ENCODE data around the gene MANBA. TPM values are rescaled to one million over a fixed set of nuclear protein-coding genes. Genes with fewer than 3 reads are reported as not detected.
"Not testable (repeated sequence)": the region's sequence is repeated elsewhere in the genome, so short reads cannot be mapped to it uniquely, and the experiment has no call there.

Gene MANBA
- total RNA-seq, 1 experiment from 2014 or later = 13.6 TPM

DNA sequence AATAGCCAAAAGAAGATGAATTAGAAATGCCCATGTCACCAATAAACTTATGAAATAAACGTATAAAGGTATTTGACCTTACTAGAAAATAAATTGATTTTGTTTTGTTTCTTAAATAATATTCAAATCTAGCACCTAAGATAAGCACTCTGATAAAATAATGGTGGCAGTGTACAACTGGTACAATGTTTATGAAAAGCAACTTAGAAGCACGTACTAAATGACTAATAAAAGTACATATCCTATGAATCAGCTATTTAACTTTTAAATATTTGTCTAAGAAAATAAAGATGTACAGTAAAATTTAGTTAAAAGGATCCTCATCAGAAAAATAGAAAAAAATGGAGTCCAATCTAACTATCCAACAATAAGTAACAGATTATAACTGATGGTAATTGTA, 6.7 kb downstream of the MANBA start:
- intact Hi-C loops (cut with micrococcal nuclease; ENCODE audit: unreplicated experiment) = no loop called here
- no peak overlapping the region for H3K27ac Mint-ChIP-seq (ENCODE audit: unreplicated experiment)
- H3K36me3 Mint-ChIP-seq (ENCODE audit: insufficient read depth, unreplicated experiment) = no peaks in the 10 kb centered on the region
- peaks cover 14% of the 10 kb centered on the region for H3K4me1 Mint-ChIP-seq (ENCODE audit: low read depth, unreplicated experiment)
- H3K4me3 Mint-ChIP-seq (ENCODE audit: low read depth, unreplicated experiment) = no peak overlapping the region
- CTCF ChIA-PET = no interaction called here
- H3K9me3 Mint-ChIP-seq (ENCODE audit: low read depth, unreplicated experiment) = no peaks in the 10 kb centered on the region
- TF ChIP-seq, protein P1, sequence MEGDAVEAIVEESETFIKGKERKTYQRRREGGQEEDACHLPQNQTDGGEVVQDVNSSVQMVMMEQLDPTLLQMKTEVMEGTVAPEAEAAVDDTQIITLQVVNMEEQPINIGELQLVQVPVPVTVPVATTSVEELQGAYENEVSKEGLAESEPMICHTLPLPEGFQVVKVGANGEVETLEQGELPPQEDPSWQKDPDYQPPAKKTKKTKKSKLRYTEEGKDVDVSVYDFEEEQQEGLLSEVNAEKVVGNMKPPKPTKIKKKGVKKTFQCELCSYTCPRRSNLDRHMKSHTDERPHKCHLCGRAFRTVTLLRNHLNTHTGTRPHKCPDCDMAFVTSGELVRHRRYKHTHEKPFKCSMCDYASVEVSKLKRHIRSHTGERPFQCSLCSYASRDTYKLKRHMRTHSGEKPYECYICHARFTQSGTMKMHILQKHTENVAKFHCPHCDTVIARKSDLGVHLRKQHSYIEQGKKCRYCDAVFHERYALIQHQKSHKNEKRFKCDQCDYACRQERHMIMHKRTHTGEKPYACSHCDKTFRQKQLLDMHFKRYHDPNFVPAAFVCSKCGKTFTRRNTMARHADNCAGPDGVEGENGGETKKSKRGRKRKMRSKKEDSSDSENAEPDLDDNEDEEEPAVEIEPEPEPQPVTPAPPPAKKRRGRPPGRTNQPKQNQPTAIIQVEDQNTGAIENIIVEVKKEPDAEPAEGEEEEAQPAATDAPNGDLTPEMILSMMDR (IDR thresholded peaks at IDR 0.05; ENCODE audit: unreplicated experiment) = no peak
- no peaks in the 10 kb centered on the region for H3K27me3 Mint-ChIP-seq (ENCODE audit: unreplicated experiment)
- BruUV-seq (replicated peaks) = no TSS peak
- DNase-seq = no peak

DNA sequence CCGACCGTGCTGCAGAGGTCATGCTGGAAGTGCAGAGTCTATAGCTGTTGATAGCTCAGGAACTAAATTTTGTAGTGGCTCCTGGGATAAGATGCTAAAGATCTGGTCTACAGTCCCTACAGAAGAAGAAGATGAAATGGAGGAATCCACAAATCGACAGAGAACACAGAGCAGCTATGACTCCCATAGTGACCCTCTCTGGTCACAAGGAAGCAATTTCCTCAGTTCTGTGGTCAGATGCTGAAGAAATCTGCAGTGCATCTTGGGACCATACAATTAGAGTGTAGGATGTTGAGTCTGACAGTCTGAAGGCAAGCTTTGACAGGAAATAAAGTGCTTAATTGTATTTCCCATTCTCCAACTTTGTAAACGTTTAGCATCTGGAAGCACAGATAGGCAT, 8.8 kb downstream of the MANBA start:
- TF ChIP-seq, protein P1 (IDR thresholded peaks at IDR 0.05; ENCODE audit: unreplicated experiment) = no peak
- Mint-ChIP-seq H3K27ac (ENCODE audit: unreplicated experiment) (no peak overlapping the region), H3K27me3 (ENCODE audit: unreplicated experiment) (no peaks in the 10 kb centered on the region), H3K4me1 (ENCODE audit: low read depth, unreplicated experiment) (no peaks in the 10 kb centered on the region), H3K36me3 (ENCODE audit: insufficient read depth, unreplicated experiment) (no peaks in the 10 kb centered on the region), H3K4me3 (ENCODE audit: low read depth, unreplicated experiment) (no peak overlapping the region), H3K9me3 (ENCODE audit: low read depth, unreplicated experiment) (no peaks in the 10 kb centered on the region)
- no TSS peak for BruUV-seq (replicated peaks)
- intact Hi-C loops (cut with micrococcal nuclease; ENCODE audit: unreplicated experiment) = no loop called here
- DNase-seq = no peak
- CTCF ChIA-PET = no interaction called here

DNA sequence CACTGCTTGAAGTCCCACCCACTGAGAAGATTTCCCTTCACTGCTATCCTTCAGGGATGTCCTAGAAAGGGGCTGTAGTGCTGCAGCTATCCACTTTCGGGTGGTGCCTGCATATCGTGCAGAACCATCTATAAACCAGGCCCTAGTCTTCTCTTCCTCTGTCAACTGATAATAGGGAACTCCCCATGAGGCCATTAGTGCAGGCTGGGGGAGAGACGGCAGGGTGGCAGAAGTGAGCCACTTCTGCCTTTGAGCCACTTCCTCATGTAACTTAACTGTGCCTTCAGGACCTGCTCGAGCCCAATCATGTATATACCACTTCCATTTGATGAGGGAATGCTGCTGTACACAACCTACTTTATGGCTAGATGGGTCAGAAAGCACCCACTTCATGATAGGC, 17.4 kb downstream of the MANBA start:
- H3K36me3 Mint-ChIP-seq (ENCODE audit: insufficient read depth, unreplicated experiment); CTCF ChIA-PET; H3K27me3 Mint-ChIP-seq (ENCODE audit: unreplicated experiment); H3K4me3 Mint-ChIP-seq (ENCODE audit: low read depth, unreplicated experiment); H3K4me1 Mint-ChIP-seq (ENCODE audit: low read depth, unreplicated experiment); DNase-seq; H3K9me3 Mint-ChIP-seq (ENCODE audit: low read depth, unreplicated experiment); intact Hi-C loops (cut with micrococcal nuclease; ENCODE audit: unreplicated experiment); H3K27ac Mint-ChIP-seq (ENCODE audit: unreplicated experiment); BruUV-seq (replicated peaks): not testable (repeated sequence)

DNA sequence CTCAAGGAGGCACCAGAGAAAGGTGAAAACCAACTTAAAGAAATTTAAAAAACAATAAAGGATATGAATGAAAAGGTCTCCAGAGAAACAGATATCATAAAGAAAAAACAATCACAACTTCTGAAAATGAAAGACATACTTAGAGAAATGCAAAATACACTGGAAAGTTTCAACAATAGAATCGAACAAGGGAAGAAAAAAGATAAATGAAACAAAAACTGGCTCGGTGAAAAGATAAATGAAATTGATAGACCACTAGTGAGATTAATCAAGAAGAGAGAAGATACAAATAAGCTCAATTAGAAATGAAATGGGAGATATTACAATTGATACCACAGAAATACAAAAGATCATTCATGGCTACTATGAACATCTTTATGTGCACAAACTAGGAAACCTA, 22.0 kb downstream of the MANBA start:
- H3K27ac Mint-ChIP-seq (ENCODE audit: unreplicated experiment); intact Hi-C loops (cut with micrococcal nuclease; ENCODE audit: unreplicated experiment); H3K27me3 Mint-ChIP-seq (ENCODE audit: unreplicated experiment); H3K36me3 Mint-ChIP-seq (ENCODE audit: insufficient read depth, unreplicated experiment); H3K9me3 Mint-ChIP-seq (ENCODE audit: low read depth, unreplicated experiment); DNase-seq; H3K4me3 Mint-ChIP-seq (ENCODE audit: low read depth, unreplicated experiment); BruUV-seq (replicated peaks); CTCF ChIA-PET: not testable (repeated sequence)
- peaks cover 24% of the 10 kb centered on the region for H3K4me1 Mint-ChIP-seq (ENCODE audit: low read depth, unreplicated experiment)

DNA sequence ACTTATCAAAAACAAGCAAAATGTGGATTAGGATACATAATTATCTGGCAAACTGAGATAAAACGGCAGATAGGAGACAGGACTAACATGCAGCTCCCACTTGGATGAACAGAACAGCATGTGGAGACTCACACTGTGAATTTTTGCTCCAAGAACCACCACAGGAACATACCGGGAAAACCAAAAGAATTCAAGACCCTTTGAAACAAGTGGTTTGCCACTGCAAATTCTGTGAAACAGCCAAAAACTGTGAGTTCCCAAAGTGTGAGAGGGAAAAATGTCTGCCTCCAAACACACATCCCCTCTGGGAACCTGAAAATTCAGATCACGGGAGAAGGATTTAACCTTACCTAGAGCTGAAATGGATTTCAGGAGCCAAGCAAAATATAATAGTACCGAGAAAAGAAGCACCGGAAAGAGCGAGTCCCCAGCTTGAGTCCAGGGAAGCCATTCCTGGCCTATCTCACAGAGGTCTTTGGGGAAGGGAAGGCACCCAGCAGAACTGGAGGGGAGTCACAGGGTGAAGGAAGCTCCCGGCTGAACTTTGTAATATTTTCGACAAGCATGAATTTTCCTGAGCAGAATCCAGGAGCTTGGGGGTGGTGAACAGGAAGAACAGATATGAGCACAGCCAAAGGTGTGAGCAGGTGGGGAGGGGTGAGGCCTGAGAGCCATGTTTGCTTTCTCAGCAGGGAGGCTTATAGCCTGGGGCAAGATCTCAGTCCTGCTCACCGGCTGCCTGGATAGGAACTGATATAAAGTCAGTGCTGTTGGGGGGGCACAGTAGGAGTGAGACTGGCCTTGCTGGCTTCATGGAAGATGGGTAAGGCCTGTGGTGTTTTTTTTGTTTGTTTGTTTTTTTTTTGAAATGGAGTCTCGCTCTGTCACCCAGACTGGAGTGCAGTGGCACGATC, 23.9 kb downstream of the MANBA start:
- Mint-ChIP-seq H3K4me3 (ENCODE audit: low read depth, unreplicated experiment) (no peak overlapping the region), H3K9me3 (ENCODE audit: low read depth, unreplicated experiment) (no peaks in the 10 kb centered on the region), H3K4me1 (ENCODE audit: low read depth, unreplicated experiment) (peaks cover 24% of the 10 kb centered on the region), H3K27me3 (ENCODE audit: unreplicated experiment) (no peaks in the 10 kb centered on the region), H3K36me3 (ENCODE audit: insufficient read depth, unreplicated experiment) (no peaks in the 10 kb centered on the region), H3K27ac (ENCODE audit: unreplicated experiment) (peak overlapping the region; percentile 11)
- DNase-seq = peak; percentile 53
- no TSS peak for BruUV-seq (replicated peaks)
- CTCF ChIA-PET = interaction anchor here (0.8 to 1.4 kb wide), 2 partner anchors 58 to 116 kb away, joined by 3 read pairs; no protein-coding TSS in a partner anchor
- intact Hi-C loops (cut with micrococcal nuclease; ENCODE audit: unreplicated experiment) = no loop called here
- TF ChIP-seq, protein P1 (IDR thresholded peaks at IDR 0.05; ENCODE audit: unreplicated experiment) = no peak

All from Calu3 (cell line).